Measurements from ENCODE around the gene RAB27B.

DNA sequence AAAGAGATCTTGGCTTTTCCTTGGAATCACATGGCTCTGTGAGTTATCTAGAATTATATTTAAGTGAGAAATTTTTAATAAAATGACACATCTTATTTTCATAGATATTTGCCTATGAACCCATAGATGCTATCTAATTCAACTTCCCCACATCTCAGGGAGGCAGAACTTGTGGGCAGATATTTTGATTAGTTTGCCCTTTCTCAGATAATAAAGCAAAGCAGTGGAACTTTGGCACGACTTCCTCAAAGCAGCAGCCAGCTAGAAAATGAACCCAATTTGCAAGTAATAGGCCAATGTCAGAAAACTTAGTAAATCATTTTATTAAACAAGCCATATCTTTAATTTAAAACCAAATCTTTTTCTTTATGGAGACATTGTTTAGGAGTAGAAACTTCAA, 32.7 kb downstream of the RAB27B start:
- TF ChIP-seq, protein P1, sequence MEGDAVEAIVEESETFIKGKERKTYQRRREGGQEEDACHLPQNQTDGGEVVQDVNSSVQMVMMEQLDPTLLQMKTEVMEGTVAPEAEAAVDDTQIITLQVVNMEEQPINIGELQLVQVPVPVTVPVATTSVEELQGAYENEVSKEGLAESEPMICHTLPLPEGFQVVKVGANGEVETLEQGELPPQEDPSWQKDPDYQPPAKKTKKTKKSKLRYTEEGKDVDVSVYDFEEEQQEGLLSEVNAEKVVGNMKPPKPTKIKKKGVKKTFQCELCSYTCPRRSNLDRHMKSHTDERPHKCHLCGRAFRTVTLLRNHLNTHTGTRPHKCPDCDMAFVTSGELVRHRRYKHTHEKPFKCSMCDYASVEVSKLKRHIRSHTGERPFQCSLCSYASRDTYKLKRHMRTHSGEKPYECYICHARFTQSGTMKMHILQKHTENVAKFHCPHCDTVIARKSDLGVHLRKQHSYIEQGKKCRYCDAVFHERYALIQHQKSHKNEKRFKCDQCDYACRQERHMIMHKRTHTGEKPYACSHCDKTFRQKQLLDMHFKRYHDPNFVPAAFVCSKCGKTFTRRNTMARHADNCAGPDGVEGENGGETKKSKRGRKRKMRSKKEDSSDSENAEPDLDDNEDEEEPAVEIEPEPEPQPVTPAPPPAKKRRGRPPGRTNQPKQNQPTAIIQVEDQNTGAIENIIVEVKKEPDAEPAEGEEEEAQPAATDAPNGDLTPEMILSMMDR (conservative IDR thresholded peaks at IDR 0.05 in 1 of 2, IDR thresholded peaks at IDR 0.05 in 1 of 2; ENCODE audit: extremely low read depth in 1 of 2, insufficient read depth in 1 of 2, low read depth in 1 of 2, low read length in 2 of 2), result no peak
- no peak for TF ChIP-seq EZH2 (IDR thresholded peaks at IDR 0.05; ENCODE audit: borderline replicate concordance, low read length)

Data from mammary epithelial cell (primary cell).